HG03097 (cell line): ENCODE results near the gene MRPL33.

Source experiments
- ATAC-seq: cut with Tn5 transposase; IDR thresholded peaks from one replicate; pipeline ENCODE4 v1.9.1; 2021; ENCODE audit not compliant: unreplicated experiment, low FRiP score

The MRPL33 gene

DNA sequence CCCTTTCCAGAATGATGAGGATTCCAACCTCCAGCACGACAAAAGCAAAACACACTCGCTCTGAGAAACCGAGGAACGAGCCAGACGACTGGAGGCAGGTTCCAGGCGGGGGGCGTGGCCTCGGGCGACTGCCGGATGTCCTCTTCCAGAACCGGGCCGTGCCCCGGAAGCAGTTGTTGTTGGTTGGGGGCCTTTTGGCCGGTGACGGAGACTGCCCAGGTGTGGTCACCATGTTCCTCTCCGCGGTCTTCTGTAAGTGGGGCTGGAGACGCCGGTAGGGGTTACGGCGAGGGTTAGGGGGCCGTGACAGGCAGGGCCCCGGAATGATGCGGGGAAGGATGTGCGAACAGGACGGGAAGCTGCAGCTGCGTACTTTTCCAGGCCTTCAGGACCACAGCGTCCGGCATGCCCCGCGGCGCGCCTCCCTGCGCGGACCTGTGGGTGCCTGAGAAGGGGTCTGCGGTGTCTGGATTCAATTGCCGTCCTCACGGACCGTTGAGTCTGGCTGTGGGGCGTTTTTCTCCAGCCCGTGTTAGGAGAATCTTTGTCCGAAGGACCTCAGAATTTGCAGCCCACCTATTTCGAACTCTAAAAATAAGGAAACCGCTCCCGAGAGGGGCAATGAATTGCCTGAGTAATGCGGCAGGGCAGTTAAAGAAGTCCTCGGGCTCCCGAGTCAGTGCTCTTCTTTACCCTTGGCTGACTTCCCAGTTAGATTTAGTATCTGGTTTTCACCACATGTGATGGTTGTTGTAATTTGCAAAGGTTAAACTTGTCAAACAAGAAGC, at the start of gene MRPL33:
Gene MRPL33, plus strand, starts transcription at position 172 of the 788 bp plus-strand sequence. Its CDS starts 59 bp downstream, at position 231.
- peak; percentile 93 for ATAC-seq

DNA sequence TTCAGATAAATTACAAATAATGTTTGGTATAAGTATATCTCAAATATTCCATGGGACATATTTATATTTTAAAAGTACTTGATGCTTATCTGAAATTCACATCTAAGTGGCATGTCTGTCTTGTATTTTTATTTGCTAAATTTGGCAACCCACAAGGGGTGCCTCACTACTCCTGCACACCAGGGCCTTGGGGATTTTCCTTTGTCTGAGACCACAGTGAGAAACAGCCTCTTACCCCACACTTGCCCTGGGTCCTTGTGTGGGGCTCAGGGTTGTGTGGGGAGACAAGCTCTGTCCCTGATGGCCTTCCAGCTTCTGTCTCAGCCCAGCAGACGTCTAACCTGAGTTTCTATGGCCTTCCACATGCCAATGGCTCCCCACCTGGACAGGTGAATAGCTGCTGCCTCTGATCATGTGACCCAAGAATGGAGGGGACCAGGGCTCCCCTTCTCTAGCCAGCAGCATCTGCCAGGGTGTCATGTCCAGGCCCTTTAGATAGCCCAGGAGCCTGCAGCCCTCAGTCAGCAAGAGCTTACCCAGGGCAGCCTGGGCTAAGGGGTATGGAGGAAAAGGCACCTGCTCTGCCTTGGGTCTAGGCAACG, 49.5 kb upstream of the MRPL33 start:
- ATAC-seq = no peak

DNA sequence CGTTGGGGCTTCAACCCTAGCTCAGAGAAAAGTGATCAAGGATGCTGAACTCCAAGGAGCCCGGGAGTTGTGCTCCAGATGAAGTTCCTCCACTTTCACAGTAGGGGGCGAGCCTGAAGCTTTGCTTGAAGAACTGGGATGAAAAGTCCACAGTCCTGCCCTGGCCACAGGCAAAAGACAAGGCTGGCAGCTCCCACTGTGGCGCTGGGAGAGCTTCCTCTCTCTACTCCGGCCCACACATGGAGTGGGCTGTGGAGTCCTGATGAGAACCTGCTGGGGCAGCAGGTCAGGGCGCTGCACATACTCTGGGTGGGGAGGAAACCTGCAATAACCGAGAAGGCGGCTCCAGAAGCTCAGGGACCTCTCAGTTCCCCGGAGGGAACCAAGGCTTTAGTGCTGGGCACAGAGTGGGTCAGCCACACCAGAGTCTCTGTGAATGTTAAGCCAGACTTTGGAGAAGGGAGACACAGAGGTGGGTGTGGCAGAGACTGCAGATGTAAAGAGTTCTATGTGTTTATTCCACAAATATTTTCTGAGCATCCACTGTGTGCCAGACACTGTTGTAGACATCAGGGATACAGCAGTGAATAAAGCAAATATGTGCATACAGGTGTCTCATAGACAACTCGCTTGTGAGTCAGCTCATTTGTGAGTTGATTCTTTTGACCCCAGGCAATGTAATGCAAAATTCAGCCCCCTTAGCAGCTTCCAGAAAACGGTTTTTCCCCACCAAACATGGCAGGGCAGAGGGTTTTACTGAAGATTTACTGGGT, 48.0 kb upstream of the MRPL33 start:
- no peak for ATAC-seq

DNA sequence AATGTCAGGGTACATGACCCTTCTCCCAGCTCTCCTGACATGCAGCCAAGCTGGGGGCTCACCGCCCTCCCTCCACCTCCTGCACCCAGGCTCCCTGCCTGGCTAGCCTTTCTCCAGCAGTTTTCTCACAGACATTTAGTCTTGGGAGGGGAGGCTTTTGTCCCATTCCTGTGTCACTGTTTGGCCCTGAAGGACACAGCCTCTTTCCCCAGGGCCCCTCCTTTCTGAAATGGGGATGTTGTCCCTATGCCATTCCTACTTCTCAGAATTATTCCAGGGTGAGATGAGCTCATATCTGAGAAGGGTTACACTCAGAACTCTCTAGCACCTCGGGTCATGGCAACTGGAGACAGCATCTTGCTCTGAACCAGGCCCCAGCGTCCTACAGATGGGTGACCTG, 47.3 kb upstream of the MRPL33 start:
- ATAC-seq = no peak

DNA sequence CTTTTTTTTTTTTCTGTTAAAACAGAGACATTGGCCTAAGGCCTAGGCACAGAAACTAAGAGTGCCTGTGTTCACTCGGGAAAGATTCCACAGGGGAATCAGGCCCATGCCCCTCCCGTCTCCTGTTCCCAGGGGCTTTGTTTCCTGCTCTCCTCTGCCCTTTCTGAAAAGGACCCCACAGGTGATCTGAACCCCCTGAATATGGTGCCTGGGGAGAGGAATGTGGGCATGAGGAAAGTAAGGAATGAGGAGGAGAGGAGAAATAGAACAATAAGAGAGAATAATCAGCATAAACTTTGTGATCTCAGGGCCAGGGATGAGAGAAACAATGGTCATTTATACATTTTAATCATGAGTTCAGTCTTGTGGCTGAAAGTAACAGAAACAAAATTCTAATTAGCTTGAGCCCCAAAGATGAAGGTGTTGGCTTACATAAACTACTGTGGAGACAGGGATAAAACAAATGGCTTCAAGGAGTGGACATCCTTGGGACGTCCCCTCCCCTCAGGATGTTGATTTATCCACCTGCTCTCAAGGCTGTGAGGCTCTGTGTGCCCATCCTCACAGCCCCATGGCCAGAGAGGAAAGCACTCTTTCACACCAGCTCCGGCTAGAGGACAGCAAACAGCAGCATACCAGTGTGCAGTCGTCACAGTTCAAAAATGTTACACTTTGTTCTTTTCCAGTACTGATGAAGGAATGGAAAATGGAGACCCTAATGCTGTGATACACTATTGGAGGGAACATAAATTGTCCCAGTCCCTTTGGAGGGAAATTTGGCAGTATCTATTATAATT, 46.4 kb upstream of the MRPL33 start:
- no peak for ATAC-seq

DNA sequence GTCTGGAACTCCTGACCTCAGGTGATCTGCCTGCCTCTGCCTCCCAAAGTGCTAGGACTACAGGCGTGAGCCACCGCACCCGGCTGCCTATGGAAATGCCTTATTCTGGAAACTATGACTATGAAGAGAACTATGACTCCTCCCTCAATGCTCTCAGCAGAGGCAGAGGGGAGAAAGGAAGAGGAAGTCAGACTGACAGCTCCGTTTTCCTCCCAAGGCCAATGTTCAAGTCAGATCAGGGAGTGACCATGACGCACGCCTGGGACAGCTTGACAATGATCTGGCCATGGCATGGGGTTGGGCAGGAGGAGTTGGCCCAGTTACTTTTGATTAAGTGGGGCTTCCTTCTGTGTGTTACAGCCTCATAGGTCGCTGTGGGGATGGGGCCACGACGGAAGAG, 44.3 kb upstream of the MRPL33 start:
- no peak for ATAC-seq

DNA sequence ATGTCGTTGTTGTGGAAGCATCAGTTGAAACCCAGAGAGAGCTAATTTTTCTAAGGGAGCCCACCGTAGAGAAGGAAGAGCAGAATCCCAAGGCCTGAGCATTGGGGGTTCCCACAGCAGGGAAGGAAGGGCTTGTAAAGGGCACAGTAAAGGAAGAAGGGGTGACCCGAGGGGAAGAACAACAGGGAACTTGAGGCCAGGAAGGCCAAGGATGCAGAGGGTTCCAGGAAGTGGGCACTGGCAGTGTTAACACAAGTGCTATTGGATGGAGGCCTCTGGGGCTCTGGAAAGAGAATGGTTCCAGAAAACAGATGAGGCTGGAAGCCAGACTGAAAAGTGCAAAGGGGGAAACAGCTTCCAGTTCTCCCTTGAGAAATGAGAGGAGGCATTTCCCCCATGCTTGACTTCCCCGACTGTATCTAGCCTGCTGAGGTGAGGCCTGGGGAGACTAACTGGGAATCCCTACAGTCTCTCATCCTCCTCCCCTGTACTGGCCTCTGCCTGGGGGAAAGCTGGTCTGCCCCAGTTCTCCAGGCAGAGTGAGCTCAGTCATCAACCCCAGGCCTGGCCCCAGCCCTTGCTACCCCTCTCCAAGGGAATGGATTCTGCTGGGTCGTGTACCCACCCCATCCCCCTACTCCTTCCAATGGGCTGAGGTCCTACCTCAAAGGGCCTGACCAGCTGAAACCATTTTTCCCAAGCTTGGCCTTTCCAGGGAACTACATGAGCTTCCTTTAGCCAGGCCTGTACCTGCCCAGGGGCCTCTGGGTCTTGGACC, 43.2 kb upstream of the MRPL33 start:
- no peak for ATAC-seq

DNA sequence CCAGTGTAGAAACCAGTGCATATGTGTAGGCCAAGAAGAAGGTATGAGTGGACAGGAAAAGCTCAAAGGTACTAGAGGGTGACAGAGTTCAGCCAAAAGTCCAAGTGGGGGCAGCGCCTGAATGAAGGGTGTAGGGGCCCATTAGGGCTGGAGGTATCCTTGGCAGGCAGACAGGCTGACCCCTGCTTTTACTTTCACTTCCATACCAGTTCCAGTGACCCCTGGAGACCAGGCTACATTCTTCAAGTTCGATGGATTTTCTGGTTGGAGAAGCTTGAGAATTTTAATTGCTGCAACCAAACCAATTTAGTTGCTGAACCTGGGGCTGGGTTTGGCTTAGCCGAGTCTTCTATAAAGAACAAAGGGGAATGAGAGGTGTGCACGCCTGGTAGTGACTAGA, 42.3 kb upstream of the MRPL33 start:
- no peak for ATAC-seq

DNA sequence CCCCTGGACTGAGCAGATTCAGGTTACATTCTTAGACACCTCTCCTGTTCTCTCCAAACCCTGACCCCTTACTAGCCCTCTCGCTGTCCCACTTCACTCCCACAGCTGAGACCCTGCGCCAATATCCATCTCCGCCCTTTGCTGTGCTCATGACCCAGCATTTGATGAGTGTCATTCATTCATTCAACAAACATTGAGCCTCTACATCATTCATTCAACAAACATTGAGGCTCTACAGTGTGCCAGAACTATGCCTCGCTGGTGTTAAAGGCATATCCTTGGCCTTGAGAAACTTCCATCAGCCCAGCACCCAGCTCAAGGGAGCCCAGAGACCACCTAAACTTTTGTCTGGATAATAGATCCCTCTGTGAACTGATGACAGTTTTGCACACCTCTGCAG, 41.9 kb upstream of the MRPL33 start:
- no peak for ATAC-seq

DNA sequence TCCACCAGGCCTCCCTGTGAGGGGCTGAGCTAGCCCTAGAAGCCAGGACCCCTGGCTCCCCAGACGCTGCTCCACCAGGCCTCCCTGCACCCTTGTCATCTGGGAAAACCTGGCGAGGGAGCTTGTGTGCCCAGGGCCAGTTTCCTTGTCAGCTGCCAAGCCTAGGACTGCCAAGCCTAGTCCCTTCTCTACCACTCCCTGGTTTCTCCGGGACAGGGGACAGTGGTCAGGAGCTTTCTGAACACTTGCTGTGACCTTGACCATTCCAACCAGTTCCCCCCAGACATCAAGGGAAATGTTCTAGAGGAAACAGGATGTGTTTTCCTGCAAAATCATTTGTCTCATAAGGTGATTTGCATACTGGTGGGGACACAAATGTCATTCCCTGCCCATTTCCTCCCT, 41.3 kb upstream of the MRPL33 start:
- ATAC-seq = no peak

DNA sequence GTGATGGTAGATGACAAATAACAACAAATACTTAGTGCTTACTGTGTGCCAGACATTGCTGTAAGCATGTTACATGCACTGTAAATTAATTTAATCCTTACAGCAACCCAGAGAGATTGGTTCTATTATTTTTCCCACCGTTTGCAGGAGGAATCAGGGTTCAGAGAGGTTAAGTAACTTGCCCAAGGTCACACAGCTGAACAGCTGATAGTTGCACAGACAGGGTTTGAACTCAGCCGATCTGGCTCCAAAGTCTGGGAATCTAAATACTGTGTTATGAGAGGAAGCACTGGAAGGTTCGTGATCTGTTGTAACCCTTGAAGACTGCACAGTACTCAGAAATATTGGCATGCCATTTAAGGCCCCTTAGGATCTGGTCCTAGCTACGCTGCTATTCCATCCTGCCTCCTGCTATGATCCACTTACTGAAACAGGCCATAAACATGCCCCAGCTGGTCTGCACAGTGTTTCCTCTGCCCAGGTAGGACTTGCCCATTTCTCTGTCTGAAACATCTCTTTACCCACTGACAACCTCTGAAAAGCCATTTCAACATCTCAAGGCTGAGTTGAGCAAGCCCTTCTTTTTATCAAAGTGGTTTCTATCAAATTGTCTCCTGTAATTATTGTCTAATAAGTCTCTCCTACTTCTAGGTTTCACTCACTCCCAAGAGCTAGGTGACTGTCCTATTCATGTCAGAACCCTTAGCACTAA, 40.4 kb upstream of the MRPL33 start:
- no peak for ATAC-seq

DNA sequence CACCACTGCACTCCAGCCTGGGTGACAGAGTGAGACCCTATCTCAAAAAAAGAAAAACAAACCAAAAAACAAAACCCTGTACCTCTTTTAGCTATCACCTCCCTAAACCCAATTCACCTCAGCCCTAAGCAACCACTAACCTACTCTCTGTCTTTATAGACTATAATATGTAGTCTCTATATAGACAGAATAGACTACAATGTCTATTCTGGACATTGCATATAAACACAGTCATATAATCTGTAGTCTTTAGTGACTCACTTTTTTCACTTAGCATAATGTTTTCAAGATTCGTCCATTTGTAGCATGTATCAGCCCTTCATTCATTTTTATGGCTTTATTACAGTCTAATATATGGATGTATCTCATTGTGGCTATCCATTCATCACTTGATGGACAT, 37.2 kb upstream of the MRPL33 start:
- no peak for ATAC-seq

DNA sequence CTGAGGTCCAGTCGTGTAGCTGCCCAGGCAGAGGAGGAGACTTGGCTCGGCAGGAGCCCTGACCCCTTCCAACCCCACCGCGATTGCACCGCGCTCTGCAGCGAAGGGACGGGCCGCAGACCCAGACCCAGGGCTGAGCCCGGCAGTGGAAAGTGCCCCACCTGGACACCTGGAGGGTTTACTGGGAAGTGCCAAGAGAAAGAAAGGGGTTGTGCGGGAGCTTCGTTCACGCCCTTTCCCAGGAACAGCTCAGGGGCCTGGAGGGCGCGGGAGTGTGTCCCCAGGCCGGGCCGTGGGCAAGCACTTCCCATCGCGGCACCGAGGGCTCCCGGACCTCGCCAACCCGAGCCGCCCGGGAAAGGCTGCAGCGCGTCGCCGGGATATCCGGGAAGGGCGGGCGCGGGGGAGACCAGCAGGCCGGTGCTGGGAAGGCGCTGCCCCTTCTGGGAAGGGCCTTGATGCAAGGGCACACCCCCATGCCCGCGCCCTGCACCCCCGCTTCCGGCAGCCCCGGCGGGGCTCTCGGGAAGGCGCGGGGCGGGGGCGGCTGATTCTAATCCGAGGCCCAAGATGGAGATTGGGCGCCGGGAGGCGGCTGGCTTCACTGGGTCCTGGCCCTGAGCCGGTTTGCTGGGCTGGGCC, 36.1 kb upstream of the MRPL33 start:
- ATAC-seq = no peak

DNA sequence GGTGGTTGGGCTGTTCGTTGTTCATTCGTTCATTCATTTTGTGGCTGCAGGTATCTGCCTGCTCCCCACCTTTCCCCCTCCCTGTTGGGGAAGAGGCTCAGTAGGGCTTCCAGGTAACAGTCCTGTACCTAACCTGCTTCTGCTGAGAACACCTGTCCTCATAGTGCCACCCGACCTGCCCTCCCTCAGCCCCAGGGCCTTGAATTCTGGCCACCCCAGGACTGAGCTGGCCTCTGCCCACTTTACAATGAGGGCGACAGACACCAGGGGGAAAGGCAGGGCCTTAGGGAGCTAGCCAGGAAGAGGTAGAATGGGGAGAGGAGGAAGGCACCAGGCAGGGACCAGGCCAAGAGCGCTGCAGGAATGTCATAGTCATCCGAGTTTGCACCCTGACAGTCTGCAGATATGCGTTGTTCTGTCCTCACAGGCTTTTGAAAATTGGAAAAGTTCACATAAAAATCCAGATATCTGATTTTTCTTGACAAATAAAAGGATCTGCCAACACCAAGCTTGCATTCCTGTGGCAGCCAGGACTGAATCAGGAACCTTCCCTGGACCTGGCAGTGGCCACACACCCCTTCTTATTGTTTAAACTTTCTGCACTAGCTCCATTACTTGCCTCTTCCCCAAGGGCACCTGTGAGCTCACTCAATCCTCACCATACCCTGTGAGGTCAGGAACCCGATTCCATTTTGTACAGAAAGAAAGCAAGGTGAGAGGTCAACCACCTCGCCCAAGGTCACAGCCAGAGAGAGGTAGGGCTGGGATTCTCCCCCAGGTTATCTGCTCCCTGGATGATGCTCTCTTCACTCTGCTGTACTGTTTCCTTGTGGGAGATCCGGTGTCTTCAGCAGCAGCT, 35.3 kb upstream of the MRPL33 start:
- ATAC-seq = no peak

DNA sequence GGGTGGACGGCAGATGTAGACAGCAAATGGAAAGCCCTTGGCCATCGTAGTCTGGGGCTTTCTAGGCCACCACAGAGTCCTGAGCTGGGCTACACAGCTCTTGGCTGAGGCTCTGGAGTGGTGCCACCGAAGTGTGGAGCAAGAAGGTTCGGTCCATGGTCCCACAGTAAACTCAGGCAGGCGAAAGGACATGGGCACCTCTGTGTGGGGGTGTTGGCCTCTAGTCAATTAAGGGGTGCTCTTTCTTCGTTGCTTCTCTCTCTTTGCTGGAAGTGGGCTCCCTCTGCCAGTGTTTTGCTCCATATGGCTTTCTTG, 34.7 kb upstream of the MRPL33 start:
- no peak for ATAC-seq

DNA sequence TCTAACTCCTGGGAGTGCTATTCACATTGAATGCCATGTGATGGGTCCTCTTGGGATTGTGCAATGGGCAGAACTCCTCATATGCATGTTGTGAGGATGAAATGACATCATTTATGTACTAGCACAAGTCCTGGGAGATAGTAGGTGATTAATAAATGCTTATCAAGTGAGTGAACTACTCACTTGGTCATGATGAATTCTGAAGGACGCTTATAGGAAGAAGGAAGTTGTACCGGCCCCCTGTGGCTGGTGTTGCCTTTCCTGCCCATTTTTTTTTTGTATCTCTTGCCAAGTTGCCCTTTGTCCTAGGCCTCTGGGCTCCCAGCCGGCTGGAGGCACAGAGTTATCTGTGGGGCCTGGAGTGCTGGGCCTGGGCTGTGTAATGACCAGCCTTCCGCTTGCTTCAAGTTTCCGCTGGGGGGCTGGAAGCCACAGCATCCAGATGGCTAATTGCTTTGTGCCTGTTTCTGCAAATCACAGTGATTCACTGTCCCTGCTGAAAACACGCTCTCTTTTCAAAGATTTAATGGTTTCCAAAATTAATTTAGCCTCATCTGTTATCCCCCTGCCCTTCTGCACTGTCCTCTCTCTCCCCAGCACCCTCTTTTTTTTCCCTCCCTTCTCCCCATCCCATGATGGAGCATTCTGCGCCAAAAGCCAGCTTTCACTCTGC, 33.7 kb upstream of the MRPL33 start:
- ATAC-seq = no peak

DNA sequence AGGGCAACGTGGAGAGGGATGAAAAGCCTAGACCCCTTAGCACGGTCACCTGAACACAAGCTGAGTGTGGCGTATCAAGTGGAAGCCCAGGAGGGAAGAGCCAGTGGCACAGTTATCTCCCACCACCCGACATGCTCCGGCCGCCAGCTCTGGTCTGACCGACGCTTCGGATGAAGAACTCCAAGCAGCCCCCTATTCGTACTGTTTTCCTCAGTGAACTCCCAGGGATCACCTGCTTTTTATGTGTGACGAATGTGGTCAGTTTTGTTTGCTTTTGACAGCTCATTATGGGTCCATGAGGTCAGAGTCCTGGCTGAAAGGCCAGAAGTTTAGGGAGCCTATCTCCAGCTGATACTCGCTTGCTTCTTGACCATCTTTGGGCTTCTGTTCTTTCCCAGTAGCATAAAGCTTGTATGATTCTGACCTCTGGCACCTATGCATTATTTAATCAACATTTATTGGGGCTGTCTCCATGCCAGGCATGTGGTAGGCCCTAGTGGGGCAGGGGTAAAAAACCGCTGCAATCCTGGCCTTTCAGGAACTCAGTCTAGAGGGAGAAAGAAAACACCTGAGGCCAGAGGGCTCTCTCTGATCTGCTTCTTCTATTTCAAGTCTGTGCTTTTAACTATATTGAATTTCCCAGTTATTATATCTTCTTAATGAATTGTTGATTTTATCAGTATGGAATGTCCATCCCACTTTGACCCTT, 33.0 kb upstream of the MRPL33 start:
- ATAC-seq = no peak
